Esophagus muscularis mucosa (tissue), 4 donors: ENCODE data around the gene CBX2. TPM values are rescaled to one million over a fixed set of nuclear protein-coding genes. Genes with fewer than 3 reads are reported as not detected.

ENCODE experiments used
- DNase-seq: peaks from one replicate; pipeline ENCODE4 v3.0.0-alpha.2; 2017; ENCODE audit errors: extremely low spot score
- H3K27ac ChIP-seq, 4 donors: fragments of 200-600 bp; sonication (generic); replicated peaks in 1 of 4; 1 replicate in 3 of 4; 2 replicates in 1 of 4; pipeline ENCODE4 v1.5.1; 2016 to 2019; ENCODE audit warnings: mild to moderate bottlenecking in 1 of 4
- H3K27me3 ChIP-seq, 4 donors: fragments of 200-600 bp; sonication (generic); one replicate each; pipeline versions ENCODE4 v1.5.1 to v1.6.0; 2016 to 2019
- H3K36me3 ChIP-seq, 4 donors: fragments of 200-600 bp; sonication (generic); one replicate each; pipeline ENCODE4 v1.5.1; 2016 to 2019
- H3K4me1 ChIP-seq, 4 donors: fragments of 200-600 bp; sonication (generic); one replicate each; pipeline ENCODE4 v1.5.1; 2016 to 2019
- H3K4me3 ChIP-seq, 4 donors: fragments of 200-600 bp; sonication (generic); 1 replicate in 2 of 4; 2 replicates in 2 of 4; pipeline ENCODE4 v1.5.1; 2016 to 2019; ENCODE audit warnings: mild to moderate bottlenecking in 4 of 4, moderate library complexity in 1 of 4
- H3K9me3 ChIP-seq, 4 donors: fragments of 200-600 bp; sonication (generic); 1 replicate in 3 of 4; 2 replicates in 1 of 4; pipeline ENCODE4 v1.5.1; 2016 to 2019
- EP300 ChIP-seq: sonication (generic); formaldehyde crosslinking; IDR thresholded peaks from one replicate; pipeline ENCODE4 v1.6.1; 2017; ENCODE audit warnings: antibody characterized with exemption
- POLR2A ChIP-seq: fragments of 450-650 bp; IDR thresholded peaks from one replicate; pipeline ENCODE4 v1.6.1; 2017; ENCODE audit warnings: antibody characterized with exemption, moderate library complexity, mild to moderate bottlenecking, low read depth
- POLR2AphosphoS5 ChIP-seq, 2 donors: sonication (generic); formaldehyde crosslinking; IDR thresholded peaks; one replicate each; pipeline ENCODE4 v1.6.1; 2017; ENCODE audit warnings: antibody characterized with exemption in 2 of 2
- WGBS: methylation state at CpG from one replicate; pipeline ENCODE4 v1.1.5; 2018; 5-methylcytosine and 5-hydroxymethylcytosine counted together
- intact Hi-C: fragments of 100-400 bp; cut with DNase I; formaldehyde crosslinking; loops from one replicate; pipeline ENCODE4 v1.15.1; 2023
- total RNA-seq, 4 donors: library from RNA; depleted of rRNA; stranded (reverse); fragments of >200 nt; gene quantifications; one replicate each; pipeline versions ENCODE4 v1.1.0 to v1.2.1, GENCODE V29; 2016
- TF ChIP-seq, protein P1 (sequence below), 3 experiments: fragments of 200-600 bp in 2 of 3; fragments of 450-650 bp in 1 of 3; sonication (generic) in 2 of 3; IDR thresholded peaks; one replicate each; pipeline ENCODE4 v1.5.1; 2017 to 2019; ENCODE audit warnings: antibody characterized with exemption in 3 of 3, mild to moderate bottlenecking in 2 of 3, moderate library complexity in 1 of 3

Gene CBX2
- total RNA-seq, 4 donors from 2014 or later = 0.66 to 2.8 (median 1.5) TPM

DNA sequence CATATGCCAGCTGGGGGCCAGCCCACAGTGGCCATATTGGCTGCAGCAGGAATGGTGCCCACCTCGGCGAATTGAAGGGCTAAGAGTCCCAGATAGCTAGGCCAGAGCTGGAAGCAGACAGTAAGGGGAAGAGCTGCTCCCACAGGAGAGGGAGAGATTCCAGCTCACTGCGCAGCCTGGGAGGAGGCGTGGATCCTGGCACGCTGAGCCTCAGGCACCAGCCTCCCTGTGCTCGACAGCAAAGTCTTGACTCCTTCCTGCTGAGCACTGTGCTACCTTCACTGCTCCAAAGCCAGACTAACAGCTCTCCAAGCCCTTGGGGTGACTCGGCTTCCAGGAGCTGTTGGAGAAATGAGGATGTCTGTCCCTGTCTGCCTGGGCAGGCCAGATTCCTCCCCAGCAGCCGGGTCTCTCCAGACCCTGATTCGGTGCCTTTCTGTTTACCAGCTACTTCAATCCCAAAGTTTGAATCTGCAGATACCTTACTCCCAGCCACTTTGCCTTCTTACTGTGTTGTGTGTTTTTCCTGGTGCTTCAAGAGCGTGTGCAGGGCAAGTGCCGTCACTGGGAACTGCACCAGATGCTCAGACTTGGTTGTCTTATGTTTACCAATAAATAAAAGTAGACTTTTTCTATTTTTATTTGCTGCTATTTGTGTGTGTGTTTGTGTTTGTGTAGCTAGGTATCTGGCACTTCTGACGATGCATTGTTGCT is 9.1 kb downstream of the CBX2 start:
- peaks cover 18 to 30% (median 27%) of the 10 kb centered on the region in 4 donors for H3K4me1 ChIP-seq
- no peak for DNase-seq
- TF ChIP-seq EP300 = no peak
- TF ChIP-seq POLR2A = no peak
- TF ChIP-seq, protein P1, sequence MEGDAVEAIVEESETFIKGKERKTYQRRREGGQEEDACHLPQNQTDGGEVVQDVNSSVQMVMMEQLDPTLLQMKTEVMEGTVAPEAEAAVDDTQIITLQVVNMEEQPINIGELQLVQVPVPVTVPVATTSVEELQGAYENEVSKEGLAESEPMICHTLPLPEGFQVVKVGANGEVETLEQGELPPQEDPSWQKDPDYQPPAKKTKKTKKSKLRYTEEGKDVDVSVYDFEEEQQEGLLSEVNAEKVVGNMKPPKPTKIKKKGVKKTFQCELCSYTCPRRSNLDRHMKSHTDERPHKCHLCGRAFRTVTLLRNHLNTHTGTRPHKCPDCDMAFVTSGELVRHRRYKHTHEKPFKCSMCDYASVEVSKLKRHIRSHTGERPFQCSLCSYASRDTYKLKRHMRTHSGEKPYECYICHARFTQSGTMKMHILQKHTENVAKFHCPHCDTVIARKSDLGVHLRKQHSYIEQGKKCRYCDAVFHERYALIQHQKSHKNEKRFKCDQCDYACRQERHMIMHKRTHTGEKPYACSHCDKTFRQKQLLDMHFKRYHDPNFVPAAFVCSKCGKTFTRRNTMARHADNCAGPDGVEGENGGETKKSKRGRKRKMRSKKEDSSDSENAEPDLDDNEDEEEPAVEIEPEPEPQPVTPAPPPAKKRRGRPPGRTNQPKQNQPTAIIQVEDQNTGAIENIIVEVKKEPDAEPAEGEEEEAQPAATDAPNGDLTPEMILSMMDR (IDR thresholded peaks at IDR 0.05) = no peak
- no peak for TF ChIP-seq POLR2AphosphoS5 (IDR thresholded peaks at IDR 0.05)
- intact Hi-C loops = loop anchor here (5.0 kb wide), 1 partner anchor 130 kb away; no protein-coding TSS in a partner anchor
- H3K36me3 ChIP-seq = peaks cover 0 to 8% (median 5%) of the 10 kb centered on the region in 4 donors
- no peak overlapping the region for H3K4me3 ChIP-seq
- WGBS = 95% methylated on average over 12 of the region's 12 CpGs
- no peak overlapping the region for H3K27ac ChIP-seq
- peaks cover 22 to 94% (median 38%) of the 10 kb centered on the region in 4 donors for H3K27me3 ChIP-seq
- H3K9me3 ChIP-seq = no peaks in the 10 kb centered on the region

DNA sequence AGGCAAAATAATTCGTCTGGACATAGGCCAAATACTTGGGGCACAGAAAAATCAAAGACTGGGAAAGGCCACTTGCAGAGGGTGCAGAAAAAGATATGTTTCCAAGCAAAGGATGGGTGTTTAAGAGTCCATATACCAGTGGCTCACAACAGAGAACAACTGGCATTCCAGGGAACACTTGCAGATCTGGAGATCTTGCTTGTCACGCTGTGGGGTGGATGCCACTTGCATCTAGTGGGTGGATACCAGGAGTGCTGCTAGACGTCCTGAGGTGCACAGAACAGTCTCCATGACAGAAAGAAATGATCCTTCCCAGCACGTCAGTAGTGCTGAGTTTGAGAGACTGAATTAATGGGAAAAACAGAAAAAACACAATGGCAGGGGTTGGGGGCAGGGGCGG is 10.5 kb downstream of the CBX2 start:
- H3K4me3 ChIP-seq = no peak overlapping the region
- peaks cover 0 to 8% (median 5%) of the 10 kb centered on the region in 4 donors for H3K36me3 ChIP-seq
- no peaks in the 10 kb centered on the region for H3K9me3 ChIP-seq
- 69% methylated on average over 5 of the region's 5 CpGs for WGBS
- no peak for DNase-seq
- no peak overlapping the region for H3K27ac ChIP-seq
- TF ChIP-seq POLR2A (no peak), EP300 (no peak), POLR2AphosphoS5 (IDR thresholded peaks at IDR 0.05) (no peak)
- TF ChIP-seq, protein P1 (IDR thresholded peaks at IDR 0.05) = no peak
- H3K4me1 ChIP-seq = peaks cover 29 to 43% (median 41%) of the 10 kb centered on the region in 4 donors
- peaks cover 33 to 98% (median 49%) of the 10 kb centered on the region in 4 donors for H3K27me3 ChIP-seq
- intact Hi-C loops = loop anchor here (2.0 to 5.0 kb wide), 2 partner anchors 129 to 202 kb away; no protein-coding TSS in a partner anchor

DNA sequence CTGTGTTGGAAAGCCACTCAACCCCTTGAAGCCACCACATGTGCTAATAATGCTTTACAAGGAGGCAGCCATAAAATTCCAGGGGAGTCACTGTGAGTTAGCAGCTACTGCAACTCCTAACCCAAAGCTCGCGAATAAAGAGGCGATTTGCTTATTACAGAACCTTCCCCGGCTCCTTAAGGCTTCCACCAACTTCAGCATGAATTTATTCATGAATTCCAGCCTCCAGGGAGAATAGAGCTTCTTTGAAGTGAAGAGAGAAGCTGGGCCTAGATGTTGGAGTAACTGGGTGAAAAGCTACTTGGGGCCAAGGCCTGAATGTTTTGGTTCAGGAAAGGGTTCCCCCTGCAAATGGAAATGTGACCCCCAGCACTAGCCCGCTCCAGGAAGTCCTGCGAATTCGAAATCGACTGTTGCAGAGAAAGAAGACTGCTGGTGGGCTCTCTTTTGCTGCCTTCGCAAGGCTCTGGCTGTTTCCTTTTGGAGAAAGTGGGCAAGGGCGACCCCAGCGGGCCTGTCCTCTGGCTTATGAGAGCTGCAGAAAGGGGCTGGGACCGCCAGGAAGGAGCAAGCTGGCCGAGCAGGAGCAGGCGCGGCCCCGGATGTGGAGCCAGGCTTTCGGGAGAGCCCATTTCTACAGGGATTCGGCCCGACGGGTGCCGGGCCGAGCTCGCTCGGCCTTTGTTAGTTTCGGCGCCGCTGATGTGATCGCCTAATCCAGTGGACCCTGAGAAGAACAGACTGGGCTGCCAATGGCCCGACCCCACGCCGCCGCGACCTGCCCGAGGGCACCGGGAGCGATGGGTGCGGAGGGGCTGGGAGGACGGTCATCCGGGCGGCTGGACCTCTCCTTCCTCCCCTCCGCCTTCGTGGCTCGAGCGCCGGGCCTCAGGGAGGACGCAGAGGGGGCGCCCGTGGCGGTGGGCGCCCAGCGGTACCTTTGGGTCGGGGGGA is 11.3 kb downstream of the CBX2 start:
- H3K4me1 ChIP-seq = peaks cover 29 to 51% (median 49%) of the 10 kb centered on the region in 4 donors
- no peaks in the 10 kb centered on the region for H3K9me3 ChIP-seq
- DNase-seq = no peak
- no peak overlapping the region for H3K27ac ChIP-seq
- peak overlapping the region in 3 of 4 donors; percentile 21 to 40 (median 30) for H3K4me3 ChIP-seq
- TF ChIP-seq, protein P1 (IDR thresholded peaks at IDR 0.05) = no peak
- no peak for TF ChIP-seq POLR2A
- TF ChIP-seq EP300 = no peak
- WGBS = 67% methylated on average over 9 of the region's 52 CpGs
- H3K27me3 ChIP-seq = peaks cover 35 to 100% (median 52%) of the 10 kb centered on the region in 4 donors
- intact Hi-C loops = loop anchor here (2.0 to 5.0 kb wide), 2 partner anchors 128 to 202 kb away; no protein-coding TSS in a partner anchor
- H3K36me3 ChIP-seq = peaks cover 0 to 6% (median 0%) of the 10 kb centered on the region in 4 donors

DNA sequence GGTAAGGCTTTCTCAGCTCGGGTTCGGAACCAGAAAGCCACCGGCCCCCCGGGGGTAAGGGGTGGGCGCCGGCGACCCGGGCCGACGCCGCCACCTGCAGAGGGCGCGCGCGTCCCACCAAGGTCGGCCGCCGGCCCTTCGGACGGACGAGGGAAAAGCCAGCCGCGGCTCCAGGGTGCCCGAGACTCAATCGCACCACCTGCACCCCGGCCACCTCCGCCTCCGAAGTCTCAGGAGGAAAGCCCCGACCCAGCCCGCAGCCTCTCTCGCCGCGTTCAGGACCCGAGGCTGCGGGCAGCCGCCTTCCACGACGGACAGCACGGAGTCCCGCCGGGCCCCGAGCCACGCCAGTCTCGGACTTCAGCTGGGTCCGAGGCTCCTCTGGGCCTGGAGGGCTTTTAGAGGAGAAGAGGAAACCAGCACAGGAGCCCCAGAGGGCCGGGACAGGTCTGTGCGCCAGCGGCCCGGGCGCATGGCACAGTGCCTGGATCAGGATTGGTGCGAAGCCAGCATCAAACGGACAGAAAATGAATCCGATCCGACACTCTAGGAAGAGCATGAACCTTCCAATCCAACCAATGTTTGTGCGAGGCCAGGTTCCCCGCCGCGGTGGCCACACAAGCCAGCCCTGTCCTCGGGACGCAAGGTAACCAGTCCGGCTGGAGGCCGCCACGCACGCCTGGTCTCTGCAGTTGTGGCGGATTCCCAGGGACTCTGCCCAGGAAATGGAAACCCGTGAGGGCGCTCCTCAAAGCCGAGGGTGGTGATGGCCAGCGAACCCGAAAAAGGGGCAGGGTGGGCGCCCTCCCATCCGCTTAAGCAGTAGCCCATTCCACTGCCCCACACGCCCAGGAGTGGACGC is 12.2 kb downstream of the CBX2 start:
- peaks cover 0 to 7% (median 6%) of the 10 kb centered on the region in 4 donors for H3K36me3 ChIP-seq
- H3K27ac ChIP-seq = no peak overlapping the region
- WGBS = 8% methylated on average over 38 of the region's 74 CpGs
- TF ChIP-seq, protein P1 (IDR thresholded peaks at IDR 0.05) = peak; percentile 79 to 91 (median 86)
- peak in 1 of 2 donors; percentile 20 for TF ChIP-seq POLR2AphosphoS5 (IDR thresholded peaks at IDR 0.05)
- TF ChIP-seq POLR2A = no peak
- no peak for TF ChIP-seq EP300
- intact Hi-C loops = loop anchor here (2.0 to 5.0 kb wide), 2 partner anchors 127 to 201 kb away; no protein-coding TSS in a partner anchor
- no peaks in the 10 kb centered on the region for H3K9me3 ChIP-seq
- H3K4me1 ChIP-seq = peaks cover 29 to 60% (median 58%) of the 10 kb centered on the region in 4 donors
- H3K27me3 ChIP-seq = peaks cover 35 to 99% (median 52%) of the 10 kb centered on the region in 4 donors
- DNase-seq = no peak
- H3K4me3 ChIP-seq = peak overlapping the region in 3 of 4 donors; percentile 21 to 40 (median 30)
